ENCODE measurements around the gene HS3ST6. TPM values are rescaled to one million over a fixed set of nuclear protein-coding genes. Genes with fewer than 3 reads are reported as not detected.
"Not testable (repeated sequence)": the region's sequence is repeated elsewhere in the genome, so short reads cannot be mapped to it uniquely, and the experiment has no call there.

The HS3ST6 gene
- total RNA-seq, 1 experiment from 2014 or later, result not detected

GRCh38 chr16:1907226-1907860, 10.9 kb downstream of the HS3ST6 start:
- DNase-seq (ENCODE audit: low read depth), result no peak

- no peak for DNase-seq (ENCODE audit: low read depth)
Measured at GRCh38 chr16:1906846-1907165, 11.4 kb downstream of the HS3ST6 start.

GRCh38 chr16:1906055-1906845, 12.0 kb downstream of the HS3ST6 start:
- DNase-seq (ENCODE audit: low read depth), result no peak

- DNase-seq (ENCODE audit: low read depth), result no peak
Measured at GRCh38 chr16:1903845-1904840, 14.1 kb downstream of the HS3ST6 start.

- DNase-seq (ENCODE audit: low read depth), result no peak
Measured at GRCh38 chr16:1903220-1903574, 15.0 kb downstream of the HS3ST6 start.

GRCh38 chr16:1902547-1903219, 15.5 kb downstream of the HS3ST6 start:
- no peak for DNase-seq (ENCODE audit: low read depth)

- no peak for DNase-seq (ENCODE audit: low read depth)
Measured at GRCh38 chr16:1900452-1900774, 17.8 kb downstream of the HS3ST6 start.

GRCh38 chr16:1899641-1900451, 18.4 kb downstream of the HS3ST6 start:
- no peak for DNase-seq (ENCODE audit: low read depth)

- DNase-seq (ENCODE audit: low read depth), result not testable (repeated sequence)
Measured at GRCh38 chr16:1897692-1898091, 20.5 kb downstream of the HS3ST6 start.

- no peak for DNase-seq (ENCODE audit: low read depth)
Measured at GRCh38 chr16:1895949-1896675, 22.1 kb downstream of the HS3ST6 start.

GRCh38 chr16:1895068-1895467, 23.1 kb downstream of the HS3ST6 start:
- DNase-seq (ENCODE audit: low read depth), result no peak

GRCh38 chr16:1890708-1891050, 27.5 kb downstream of the HS3ST6 start:
- no peak for DNase-seq (ENCODE audit: low read depth)

- no peak for DNase-seq (ENCODE audit: low read depth)
Measured at GRCh38 chr16:1890024-1890707, 28.0 kb downstream of the HS3ST6 start.

- no peak for DNase-seq (ENCODE audit: low read depth)
Measured at GRCh38 chr16:1887711-1888354, 30.4 kb downstream of the HS3ST6 start.

GRCh38 chr16:1884889-1885288, 33.3 kb downstream of the HS3ST6 start:
- no peak for DNase-seq (ENCODE audit: low read depth)

GRCh38 chr16:1884155-1884760, 34.0 kb downstream of the HS3ST6 start:
- no peak for DNase-seq (ENCODE audit: low read depth)

- not testable (repeated sequence) for DNase-seq (ENCODE audit: low read depth)
Measured at GRCh38 chr16:1881172-1881571, 37.0 kb downstream of the HS3ST6 start.

GRCh38 chr16:1879477-1879876, 38.7 kb downstream of the HS3ST6 start:
- no peak for DNase-seq (ENCODE audit: low read depth)

- DNase-seq (ENCODE audit: low read depth), result no peak
Measured at GRCh38 chr16:1878256-1878655, 40.0 kb downstream of the HS3ST6 start.

Data from Daoy (cell line).